Brain microvascular endothelial cell (primary cell): Measurements from ENCODE around the gene TMPRSS11A.

Source experiments
- DNase-seq: peaks from one replicate; pipeline ENCODE4 v3.0.0-alpha.2; 2020
- H3K27ac ChIP-seq: fragments of 250-450 bp; sonication (Bioruptor Pico); 2 replicates; pipeline ENCODE4 v1.5.1; 2020; ENCODE audit warnings: mild to moderate bottlenecking, moderate library complexity
- H3K27me3 ChIP-seq: fragments of 250-450 bp; sonication (Bioruptor Pico); replicated peaks from 2 replicates; pipeline ENCODE4 v1.5.1; 2020; ENCODE audit warnings: mild to moderate bottlenecking
- H3K36me3 ChIP-seq: fragments of 250-450 bp; sonication (Bioruptor Pico); replicated peaks from 2 replicates; pipeline ENCODE4 v1.5.1; 2020; ENCODE audit warnings: mild to moderate bottlenecking
- H3K4me3 ChIP-seq: 2 replicates; pipeline ENCODE4 v1.5.1; 2011; ENCODE audit warnings: low read depth, mild to moderate bottlenecking, control low read depth, low read length, moderate library complexity
- in situ Hi-C: cut with HindIII; loops from 2 replicates; pipeline ENCODE4 v1.10.0; 2017; ENCODE audit warnings: low sequenced_read_pairs, low pct_ligation_motif_present
- TF ChIP-seq, protein P1 (sequence below): IDR thresholded peaks from 2 replicates; pipeline ENCODE4 v1.5.1; 2011; ENCODE audit warnings: low read depth, mild to moderate bottlenecking, moderate library complexity, low read length, control low read depth, inconsistent platforms; ENCODE audit errors: missing control alignments

Gene TMPRSS11A

DNA sequence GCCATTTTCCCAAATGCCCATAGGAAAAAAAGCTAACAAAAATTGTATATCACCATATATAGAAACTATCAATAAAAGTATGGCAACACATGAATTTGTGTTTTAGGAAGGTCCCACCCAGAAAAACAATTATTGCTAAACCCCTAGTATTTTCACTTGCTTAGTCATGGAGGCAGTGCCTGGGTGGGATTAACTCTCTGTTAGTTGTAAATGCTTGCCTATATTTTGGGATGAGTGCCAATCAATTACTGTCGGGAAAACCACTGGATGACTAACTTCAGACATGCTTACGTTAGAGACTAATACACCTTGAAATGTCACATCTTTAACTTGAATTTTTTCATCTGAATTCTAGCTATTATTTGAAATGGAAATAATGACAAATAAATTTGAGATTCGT lies 33.9 kb downstream of the TMPRSS11A start:
- no peaks in the 10 kb centered on the region for H3K36me3 ChIP-seq
- H3K4me3 ChIP-seq: no peak overlapping the region
- in situ Hi-C loops: no loop called here
- no peak for DNase-seq
- no peaks in the 10 kb centered on the region for H3K27me3 ChIP-seq
- TF ChIP-seq, protein P1, sequence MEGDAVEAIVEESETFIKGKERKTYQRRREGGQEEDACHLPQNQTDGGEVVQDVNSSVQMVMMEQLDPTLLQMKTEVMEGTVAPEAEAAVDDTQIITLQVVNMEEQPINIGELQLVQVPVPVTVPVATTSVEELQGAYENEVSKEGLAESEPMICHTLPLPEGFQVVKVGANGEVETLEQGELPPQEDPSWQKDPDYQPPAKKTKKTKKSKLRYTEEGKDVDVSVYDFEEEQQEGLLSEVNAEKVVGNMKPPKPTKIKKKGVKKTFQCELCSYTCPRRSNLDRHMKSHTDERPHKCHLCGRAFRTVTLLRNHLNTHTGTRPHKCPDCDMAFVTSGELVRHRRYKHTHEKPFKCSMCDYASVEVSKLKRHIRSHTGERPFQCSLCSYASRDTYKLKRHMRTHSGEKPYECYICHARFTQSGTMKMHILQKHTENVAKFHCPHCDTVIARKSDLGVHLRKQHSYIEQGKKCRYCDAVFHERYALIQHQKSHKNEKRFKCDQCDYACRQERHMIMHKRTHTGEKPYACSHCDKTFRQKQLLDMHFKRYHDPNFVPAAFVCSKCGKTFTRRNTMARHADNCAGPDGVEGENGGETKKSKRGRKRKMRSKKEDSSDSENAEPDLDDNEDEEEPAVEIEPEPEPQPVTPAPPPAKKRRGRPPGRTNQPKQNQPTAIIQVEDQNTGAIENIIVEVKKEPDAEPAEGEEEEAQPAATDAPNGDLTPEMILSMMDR: no peak
- no peak overlapping the region for H3K27ac ChIP-seq

- no peak overlapping the region for H3K4me3 ChIP-seq
- no peak overlapping the region for H3K27ac ChIP-seq
- in situ Hi-C loops: no loop called here
- no peaks in the 10 kb centered on the region for H3K27me3 ChIP-seq
- TF ChIP-seq, protein P1: no peak
- no peak for DNase-seq
- no peaks in the 10 kb centered on the region for H3K36me3 ChIP-seq
These were observed 34.7 kb downstream of the TMPRSS11A start for GRCh38 chr4:67928546-67928945.

DNA sequence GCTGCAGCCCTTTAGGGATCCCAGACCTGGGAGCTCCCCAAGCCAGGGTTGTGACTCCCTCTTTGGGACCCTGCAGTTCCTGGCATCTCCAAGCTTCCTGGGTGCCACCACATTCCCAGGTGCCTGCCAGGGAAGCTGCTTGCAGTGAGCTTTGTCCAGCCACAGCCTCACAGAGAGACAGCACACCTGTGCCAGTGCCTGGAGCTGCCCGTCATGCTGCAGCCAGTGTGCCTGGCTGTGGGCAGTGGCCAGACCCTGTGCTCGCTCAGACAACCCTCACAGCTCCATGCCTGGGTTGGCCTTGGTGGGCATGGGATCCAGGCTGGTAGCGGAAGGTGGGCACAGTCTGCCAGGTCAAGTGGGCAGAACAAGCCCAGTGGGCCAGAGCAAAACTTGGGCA lies 36.0 kb downstream of the TMPRSS11A start:
- in situ Hi-C loops: no loop called here
- DNase-seq: no peak
- TF ChIP-seq, protein P1: no peak
- no peak overlapping the region for H3K4me3 ChIP-seq
- H3K36me3 ChIP-seq: no peaks in the 10 kb centered on the region
- no peak overlapping the region for H3K27ac ChIP-seq
- H3K27me3 ChIP-seq: no peaks in the 10 kb centered on the region

DNA sequence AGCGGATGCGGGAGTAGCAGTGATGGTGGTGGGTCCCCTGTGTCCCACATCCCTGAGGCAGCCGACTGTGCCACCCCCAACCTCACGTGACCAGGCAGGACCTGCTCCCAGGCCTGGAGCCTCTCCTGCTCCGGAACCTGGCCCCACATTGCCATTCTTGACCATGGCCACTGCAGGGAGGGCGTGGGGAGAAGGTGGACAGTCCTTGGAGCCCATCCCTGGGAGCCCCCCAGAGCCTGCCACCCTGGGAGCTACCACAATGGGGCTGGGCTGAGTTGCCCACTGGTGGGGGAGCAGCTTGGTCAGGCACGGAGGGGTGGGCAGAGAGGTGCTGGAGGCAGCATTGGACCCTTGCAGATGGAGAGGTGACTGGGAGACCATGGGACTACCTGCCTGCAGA lies 36.8 kb downstream of the TMPRSS11A start:
- TF ChIP-seq, protein P1: no peak
- in situ Hi-C loops: no loop called here
- Histone ChIP-seq H3K27me3 (no peaks in the 10 kb centered on the region), H3K4me3 (no peak overlapping the region), H3K36me3 (no peaks in the 10 kb centered on the region), H3K27ac (no peak overlapping the region)
- no peak for DNase-seq

DNA sequence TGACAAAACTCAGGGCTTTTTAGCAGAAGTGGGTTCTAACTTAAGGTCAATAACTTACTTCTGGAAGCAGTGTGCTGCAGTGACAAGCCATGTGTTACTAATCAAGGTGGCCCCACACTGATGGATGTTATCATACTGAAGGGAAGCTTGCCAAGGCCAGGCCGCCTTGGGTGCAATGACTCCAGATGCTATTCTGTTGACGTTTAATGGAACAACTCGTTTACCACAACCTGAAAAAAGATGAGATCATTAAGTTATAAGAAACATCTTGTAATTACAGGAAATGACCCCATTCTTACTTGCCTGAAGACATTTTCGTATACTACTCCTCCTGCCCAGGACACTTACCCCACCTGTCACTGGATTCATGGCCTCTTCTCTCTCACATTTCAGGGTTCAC lies 40.6 kb downstream of the TMPRSS11A start:
- no peak overlapping the region for H3K4me3 ChIP-seq
- in situ Hi-C loops: no loop called here
- no peaks in the 10 kb centered on the region for H3K36me3 ChIP-seq
- H3K27ac ChIP-seq: no peak overlapping the region
- DNase-seq: no peak
- TF ChIP-seq, protein P1: no peak
- H3K27me3 ChIP-seq: no peaks in the 10 kb centered on the region

- TF ChIP-seq, protein P1: peak; percentile 42
- DNase-seq: no peak
These were observed 44.9 kb downstream of the TMPRSS11A start for GRCh38 chr4:67918428-67918827.

More at GRCh38 chr4:67918428-67918827, 44.9 kb downstream of the TMPRSS11A start:
- Histone ChIP-seq H3K4me3 (no peak overlapping the region), H3K27ac (no peak overlapping the region), H3K36me3 (no peaks in the 10 kb centered on the region), H3K27me3 (no peaks in the 10 kb centered on the region)
- in situ Hi-C loops: no loop called here
